Fibroblast of peridontal ligament (primary cell): ENCODE measurements around the gene TMEM178B.
"Not testable (repeated sequence)": the region's sequence is repeated elsewhere in the genome, so short reads cannot be mapped to it uniquely, and the experiment has no call there.

Source experiments
- DNase-seq: peaks from one replicate; pipeline ENCODE4 v3.0.0-alpha.2; 2010; ENCODE audit errors: extremely low read depth

The TMEM178B gene

DNA sequence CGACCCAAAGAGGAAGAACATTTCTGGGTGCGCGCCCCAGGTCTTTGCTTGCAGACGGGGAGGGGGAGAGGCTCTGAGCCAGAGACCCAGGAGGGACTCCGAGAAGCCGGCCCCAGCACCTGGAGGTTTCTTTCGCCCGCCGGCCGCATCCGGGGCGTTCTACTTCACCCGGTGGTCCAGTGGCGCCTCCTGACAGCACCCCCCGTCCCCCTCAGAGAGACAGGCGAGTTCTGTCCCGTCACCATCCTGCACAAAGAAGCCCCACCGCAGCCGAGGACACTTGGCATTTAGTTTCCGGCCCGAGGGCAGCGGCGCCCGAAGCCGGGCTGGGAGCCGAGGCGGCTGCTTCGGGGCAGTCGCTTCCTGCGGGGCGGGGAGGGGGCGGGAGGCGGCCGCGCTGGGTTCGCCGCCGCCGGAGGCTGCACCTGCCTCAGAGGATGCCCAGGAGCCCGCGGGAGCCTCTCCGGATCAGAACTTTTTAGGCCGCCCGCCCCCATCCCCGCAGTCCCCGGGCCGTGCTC is at the start of gene TMEM178B:
TMEM178B (plus strand) TSS at position 424 of the 521 bp plus-strand sequence.
- no peak for DNase-seq

DNA sequence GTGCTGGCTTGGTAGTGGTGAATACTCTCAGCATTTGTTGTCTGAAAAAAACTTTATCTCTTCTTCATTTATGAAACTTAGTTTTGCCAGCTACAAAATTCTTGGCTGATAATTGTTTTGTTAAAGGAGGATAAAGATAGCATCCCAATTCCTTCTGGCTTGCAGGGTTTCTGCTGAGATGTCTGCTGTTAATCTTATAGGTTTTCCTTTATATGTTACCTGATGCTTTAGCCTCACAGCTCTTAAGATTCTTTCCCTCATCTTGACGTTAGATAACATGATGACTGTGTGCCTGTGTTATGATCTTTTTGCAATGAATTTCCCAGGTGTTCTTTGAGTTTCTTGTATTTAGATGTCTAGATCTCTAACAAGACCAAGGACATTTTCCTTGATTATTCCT is 49.2 kb upstream of the TMEM178B start:
- DNase-seq: no peak

DNA sequence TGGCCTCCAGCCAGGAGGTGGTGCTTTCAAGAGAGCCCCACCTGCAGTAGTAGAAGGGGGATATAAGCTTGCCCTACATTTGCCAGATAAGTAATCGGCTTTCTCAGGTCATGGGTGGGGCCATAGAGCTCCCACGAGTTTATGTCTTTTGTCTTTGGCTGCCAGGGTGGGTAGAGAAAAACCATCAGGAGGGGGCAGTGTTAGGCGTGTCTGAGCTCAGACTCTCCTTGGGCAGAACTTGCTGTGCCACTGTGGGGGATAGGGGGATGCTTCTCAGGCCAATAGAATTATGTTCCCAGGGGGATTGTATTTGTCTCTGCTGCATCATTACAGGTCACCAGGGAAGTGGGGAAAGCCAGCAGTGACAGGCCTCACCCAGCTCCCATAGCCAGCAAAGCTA is 46.8 kb upstream of the TMEM178B start:
- no peak for DNase-seq

DNA sequence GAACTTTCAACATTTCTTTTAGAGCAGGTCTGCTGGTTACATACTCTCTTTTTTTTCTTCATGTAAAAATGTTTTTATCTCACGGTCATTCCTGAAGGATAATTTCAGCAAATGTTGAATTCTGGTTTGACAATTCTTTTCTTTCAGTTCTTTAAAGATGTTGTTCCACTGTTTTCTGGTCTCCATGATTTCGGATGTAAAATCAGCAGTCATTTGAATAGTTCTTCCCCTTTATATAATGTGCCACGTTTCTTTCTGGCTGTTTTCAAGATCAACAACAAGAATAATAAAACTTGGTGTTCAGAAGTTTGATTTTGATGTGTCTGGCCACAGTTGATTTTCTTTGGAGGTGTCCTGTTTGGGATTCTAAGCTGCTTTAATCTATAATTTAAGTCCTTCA is 45.1 kb upstream of the TMEM178B start:
- DNase-seq: no peak

DNA sequence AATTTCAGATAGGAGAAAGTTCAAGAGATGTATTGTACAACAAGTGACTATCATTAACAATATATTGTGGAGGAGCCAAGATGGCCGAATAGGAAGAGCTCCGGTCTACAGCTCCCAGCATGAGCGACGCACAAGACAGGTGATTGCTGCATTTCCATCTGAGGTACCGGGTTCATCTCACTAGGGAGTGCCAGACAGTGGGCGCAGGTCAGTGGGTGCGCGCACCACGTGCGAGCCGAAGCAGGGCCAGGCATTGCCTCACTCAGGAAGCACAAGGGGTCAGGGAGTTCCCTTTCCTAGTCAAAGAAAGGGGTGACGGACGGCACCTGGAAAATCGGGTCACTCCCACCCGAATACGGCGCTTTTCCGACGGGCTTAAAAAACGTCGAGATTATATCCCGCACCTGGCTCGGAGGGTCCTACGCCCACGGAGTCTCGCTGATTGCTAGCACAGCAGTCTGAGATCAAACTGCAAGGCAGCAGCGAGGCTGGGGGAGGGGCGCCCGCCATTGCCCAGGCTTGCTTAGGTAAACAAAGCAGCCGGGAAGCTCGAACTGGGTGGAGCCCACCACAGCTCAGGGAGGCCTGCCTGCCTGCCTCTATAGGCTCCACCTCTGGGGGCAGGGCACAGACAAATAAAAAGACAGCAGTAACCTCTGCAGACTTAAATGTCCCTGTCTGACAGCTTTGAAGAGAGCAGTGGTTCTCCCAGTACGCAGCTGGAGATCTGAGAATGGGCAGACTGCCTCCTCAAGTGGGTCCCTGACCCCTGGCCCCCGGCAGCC is 41.1 kb upstream of the TMEM178B start:
- DNase-seq: not testable (repeated sequence)

DNA sequence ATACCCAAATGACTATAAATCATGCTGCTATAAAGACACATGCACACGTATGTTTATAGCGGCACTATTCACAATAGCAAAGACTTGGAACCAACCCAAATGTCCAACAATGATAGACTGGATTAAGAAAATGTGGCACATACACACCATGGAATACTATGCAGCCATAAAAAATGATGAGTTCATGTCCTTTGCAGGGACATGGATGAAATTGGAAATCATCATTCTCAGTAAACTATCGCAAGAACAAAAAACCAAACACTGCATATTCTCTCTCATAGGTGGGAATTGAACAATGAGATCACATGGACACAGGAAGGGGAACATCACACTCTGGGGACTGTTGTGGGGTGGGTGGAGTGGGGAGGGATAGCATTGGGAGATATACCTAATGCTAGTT is 35.8 kb upstream of the TMEM178B start:
- not testable (repeated sequence) for DNase-seq

DNA sequence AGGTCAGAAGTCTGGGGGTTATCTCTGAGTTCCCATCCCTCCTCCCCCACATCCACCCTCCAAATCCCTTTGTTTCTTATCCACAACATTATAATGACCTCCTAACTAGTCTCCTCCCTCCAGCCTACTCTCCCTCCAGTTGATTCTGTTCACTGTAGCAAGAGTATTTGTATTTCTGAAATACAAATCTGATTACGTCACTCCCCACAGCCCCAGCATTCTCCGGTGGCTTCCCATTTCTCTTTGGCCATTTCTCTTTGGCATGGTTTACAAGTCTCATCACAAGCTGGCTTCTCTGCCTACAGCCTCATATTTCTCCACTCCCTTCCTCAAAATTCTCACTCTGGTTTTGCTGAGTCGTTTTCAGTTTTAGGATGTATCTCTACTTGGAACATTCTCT is 34.5 kb upstream of the TMEM178B start:
- DNase-seq: peak; percentile 41

DNA sequence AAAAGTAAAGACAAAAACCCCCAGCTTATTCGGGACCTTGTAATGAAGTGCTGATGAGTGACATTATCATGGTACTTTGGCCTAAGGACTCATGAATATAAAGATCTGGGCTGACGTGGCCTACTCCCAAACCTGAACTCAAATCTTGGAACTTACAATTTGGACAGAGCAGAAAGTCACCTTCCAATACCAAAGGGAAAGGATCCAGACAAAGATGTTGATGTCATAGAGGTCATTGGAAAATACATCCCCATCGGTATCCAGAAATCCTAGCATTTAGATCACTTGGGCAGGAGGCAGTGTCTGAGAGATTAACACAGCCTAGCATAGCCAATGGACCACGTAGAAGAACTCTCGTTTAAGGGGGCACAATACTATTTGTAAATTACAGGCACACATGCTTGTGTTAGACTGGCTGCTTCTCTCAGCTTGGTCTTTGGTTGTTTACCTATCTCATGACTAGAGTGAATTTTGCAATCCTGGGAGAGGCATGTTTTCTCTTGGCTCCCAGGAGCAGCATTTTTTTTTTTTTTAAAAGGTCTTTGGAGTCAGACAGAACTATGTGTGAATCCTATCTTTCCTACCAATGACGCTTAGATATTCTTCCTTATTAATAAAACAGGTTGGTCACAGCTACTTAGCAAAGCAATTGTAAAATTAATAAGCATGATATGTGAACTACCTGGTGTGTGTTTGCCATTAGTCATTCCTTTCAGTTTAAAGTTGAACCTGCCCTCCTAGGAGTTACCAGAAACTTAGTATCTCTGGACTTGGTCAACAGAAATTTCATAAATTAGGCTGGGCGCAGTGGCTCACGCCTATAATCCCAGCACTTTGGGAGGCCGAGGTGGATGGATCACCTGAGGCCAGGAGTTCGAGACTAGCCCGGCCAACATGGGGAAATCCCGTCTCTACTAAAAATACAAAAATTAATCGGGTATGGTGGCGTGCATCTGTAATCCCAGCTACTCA is 31.4 kb upstream of the TMEM178B start:
- no peak for DNase-seq

DNA sequence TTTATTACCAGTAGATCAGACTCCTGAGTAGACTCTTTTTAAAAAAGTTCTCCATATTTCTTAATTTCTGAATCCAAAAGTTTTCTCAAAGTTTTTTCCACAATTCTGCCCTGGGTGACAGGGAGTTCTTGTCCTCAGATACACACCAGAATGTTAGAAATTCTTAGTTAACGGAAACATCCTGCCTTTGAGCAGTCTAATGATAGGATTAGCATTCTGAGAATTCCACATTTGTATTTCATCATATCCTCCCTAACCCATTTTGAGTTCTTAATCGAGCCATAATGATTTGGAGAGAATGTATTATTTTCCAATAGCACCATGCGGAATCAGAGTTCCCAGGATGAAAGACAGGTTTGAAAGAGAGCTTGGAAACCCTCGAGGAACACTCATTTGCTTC is 30.2 kb upstream of the TMEM178B start:
- DNase-seq: no peak

DNA sequence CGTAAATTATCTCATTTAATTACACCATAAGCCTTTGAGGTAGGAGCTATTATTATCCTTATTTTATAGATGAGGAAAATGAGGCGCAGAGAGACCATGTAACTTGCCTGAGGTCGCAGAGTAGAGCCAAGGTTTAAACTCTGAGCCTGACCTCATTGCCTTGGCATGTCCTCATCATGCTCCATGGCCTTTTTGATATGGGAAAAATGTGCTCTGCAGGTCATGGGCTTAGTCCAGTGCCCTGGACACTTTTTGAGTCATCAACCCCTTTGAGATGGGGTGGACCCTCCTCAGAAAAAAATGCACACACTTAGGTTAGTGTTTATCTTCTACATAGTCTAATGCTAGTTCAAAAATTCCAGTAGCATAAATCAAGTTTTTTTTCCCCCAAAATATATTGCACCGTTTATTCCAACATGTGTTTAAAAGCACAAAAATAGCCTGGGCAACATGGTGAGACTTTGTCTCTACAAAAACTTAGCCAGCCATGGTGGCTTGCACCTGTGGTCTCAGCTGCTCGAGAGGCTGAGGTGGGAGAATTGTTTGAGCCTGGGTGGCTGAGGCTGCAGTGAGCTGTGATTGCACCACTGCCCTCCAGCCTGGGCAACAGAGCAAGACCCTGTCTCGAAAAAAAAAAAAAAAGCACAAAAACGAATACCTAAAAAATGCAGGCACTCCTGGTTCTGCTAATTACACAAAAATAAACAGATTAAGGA is 28.6 kb upstream of the TMEM178B start:
- DNase-seq: peak; percentile 5

DNA sequence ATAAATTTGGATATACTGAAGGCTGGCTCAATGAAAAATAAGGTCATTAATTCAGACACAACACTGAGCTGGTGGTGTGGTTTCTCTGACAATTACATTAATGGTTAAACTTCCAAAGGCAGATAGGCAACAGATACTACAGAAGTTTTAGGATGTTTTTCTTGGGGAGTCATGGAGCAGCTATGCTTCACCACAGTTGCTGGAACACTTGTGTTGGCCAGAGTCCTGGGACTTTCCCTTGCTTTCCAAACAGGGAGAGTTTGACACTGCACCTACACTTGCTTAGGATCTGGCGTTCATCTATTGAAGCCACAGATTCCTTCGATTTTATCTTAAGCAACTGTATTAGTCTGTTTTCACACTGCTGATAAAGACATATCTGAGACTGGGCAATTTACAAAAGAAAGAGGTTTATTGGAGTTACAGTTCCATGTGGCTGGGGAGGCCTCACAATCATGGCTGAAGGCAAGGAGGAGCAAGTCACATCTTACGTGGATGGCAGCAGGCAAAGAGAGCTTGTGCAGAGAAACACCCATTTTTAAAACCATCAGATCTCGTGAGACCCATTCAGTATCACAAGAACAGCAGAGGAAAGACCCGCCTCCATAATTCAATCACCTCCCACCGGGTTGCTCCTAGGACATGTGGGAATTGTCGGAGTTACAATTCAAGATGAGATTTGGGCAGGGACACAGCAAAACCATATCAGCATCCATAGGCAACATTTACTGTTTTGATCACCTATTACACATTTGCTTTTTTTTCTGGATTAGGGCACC is 27.8 kb upstream of the TMEM178B start:
- peak; percentile 27 for DNase-seq

DNA sequence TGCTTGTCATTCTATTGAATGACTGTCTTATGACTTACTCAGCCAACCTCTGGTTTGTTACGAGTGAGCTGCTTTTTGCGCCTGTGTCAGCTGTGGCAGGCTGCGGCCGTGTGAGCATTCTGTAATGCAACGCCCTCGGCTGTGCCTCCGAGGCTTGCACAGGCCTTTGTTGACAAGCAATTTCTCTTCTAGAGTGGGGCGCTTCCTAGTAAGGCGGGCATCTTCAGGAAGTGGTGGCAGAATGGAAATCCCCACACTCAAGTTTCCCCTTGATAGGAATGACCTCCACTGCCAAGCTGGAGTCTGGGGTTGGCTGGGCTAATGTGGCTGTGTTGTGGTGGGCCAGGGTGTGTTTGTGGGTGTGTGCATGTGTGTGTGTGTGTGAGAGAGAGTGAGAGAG is 20.2 kb upstream of the TMEM178B start:
- DNase-seq: no peak

DNA sequence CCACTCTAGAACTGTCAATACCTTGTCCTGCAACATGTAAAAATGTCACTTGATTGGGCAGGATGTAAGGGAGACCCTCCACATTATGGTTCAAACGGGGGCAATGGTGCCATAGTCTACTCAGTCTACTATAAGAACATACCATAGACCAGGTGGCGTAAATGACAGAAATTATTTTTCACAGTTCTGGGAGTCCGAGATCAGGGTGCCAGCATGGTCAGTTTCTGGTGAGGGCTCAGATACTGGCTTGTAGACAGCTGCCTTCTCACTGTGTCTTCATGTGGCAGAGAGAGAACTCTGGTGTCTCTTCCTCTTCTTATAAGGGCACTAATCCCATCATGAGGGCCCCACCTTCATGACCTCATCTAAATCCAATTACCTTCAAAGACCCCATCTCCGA is 18.7 kb upstream of the TMEM178B start:
- DNase-seq: no peak

DNA sequence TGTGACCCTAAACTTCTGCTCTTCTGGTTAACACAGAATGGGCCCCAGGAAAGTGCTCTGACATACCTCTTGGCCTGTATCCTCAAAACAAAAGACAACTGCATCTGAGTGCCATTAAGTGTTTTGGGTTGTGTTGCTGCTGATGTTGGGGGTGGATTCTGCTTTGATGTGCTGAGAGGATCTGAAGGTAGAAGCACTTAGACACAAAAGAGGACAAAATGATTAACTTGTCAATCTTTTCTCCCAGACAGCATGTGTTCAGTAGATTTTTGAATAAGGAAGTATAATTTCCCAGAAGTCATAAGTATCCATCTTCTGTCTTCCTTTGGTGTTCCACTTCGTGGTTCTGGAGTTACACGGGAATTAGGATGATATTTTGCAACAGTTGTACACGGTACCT is 16.1 kb upstream of the TMEM178B start:
- DNase-seq: no peak

DNA sequence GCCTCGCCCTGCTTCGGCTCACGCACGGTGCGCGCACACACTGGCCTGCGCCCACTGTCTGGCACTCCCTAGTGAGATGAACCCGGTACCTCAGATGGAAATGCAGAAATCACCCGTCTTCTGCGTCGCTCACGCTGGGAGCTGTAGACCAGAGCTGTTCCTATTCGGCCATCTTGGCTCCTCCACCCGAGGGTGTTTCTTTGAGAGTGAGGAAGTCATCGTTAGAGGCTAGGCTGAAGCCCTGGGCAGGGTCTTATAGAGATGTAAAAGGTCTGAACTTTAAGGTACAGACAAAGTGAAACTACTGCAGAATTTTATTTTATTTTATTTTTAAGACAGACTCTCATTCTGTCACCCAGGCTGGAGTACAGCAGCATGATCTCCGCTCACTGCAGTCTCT is 6.0 kb upstream of the TMEM178B start:
- not testable (repeated sequence) for DNase-seq

DNA sequence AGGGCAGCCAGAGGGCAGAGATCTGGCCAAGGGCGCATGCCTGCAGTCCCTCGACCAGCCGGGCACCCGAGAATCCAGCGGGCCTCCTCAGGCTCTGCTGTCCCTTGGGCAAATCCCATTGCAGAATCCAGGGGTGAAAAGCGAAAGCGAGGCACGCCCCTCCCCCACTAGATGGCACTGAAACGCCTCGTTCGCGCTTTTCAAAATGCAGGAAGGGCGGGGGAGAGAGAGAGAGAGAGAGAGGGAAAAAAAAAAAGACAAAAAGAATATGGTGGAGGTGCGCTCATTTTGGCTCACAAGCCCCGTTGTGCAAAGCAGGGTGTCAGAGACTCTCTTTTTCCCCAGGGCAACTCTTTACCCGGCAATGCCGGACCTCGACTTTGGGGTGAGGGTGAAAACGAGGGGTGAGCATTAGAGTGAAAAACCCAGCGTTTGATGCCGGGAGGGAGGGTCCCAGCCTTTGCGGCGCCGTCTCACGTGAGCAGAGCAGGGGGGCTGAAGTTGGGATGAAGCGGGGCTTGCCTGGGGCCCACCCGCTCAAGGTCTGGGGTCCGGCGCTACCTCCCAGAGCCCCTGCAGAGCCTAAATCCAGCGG is 2.5 kb upstream of the TMEM178B start:
- DNase-seq: peak; percentile 13

DNA sequence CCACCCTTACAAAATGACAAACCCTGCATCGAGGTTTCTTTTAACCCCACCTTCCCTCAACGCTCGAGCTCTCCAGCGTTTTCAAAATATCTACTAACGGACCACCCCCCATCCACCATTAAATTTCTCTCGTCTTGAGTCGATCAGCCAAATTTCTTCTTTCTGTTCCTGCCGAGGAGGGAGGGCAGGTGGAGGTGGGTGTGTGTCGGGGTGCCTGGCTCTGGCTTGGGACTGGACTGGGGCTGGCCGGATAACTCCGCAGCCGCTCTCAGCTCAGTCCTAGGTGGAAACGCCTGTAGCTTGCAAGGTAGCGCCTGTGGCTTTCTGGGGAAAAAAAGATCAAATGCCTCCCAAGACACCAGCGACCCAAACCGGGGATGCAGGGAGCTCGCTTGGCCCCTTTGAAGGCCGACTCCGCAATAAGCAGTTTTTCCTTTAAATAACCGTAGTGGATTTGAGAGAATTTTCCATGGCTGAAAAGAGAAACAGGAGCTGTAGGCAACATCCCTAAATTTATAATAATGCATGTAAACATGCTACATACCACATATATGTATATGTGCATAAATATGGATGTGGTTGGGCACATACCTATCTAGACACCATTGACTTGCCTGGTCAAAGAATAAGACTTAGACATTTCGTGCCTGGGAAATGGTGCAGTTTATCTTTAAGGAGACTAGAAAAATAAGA is 1.9 kb upstream of the TMEM178B start:
- no peak for DNase-seq

DNA sequence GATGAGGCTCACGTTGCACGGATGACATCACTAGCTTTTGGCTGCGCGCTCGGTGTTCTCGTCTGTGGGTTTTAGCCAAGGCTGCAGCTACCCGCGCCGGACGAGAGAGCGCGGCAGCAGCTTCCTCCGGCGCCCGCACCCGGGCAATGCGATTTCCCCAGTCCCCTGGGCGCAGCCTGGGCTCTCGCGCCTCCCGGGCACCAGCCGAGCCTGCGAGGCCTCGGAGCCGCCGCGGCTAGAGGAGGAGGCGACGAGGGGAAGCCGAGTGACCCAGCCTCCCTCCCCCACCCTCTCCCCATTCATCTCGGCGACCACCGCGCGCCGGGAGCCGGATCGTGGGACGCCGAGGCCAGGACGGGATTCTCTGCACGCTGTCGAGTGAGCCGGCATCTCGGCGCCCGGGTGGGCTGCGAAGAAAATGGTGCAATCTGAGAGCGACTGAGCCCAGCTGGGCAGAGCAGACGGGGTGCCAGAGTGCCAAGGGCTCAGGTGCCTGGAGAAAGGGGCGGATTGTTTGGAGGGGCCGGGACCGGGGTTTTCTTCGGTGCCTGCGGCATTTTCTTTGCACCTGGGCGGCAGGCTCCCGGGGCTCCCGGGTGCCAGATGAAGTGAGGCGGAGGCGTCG is 1.2 kb upstream of the TMEM178B start:
- DNase-seq: peak; percentile 79

DNA sequence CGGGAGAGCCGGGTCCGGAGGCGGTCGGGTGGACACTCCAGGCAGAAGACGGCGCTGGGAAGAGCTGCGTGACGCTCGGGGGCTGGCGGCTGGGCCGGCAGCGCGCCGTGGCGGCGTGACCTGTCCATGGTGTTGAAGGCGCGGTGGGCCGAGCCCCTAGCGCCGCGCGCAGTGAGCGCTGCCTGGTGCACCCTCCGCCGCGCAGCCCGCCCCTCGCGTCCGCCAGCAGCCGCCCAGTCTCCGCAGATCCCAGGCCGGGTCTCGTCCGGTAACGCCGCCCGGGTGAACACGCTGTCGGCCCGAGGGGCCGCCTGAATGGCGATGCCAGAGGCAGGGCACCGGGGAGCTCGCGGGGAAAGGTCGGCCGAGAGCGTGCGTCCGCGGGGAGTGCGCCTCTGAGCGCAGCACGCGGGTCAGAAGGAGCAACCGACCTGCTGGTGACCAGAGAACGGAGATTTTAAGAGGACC is 657 bp upstream of the TMEM178B start:
- peak; percentile 11 for DNase-seq
